Nephron (organoid): ENCODE measurements around the gene SFXN1.
"Not testable (repeated sequence)": the region's sequence is repeated elsewhere in the genome, so short reads cannot be mapped to it uniquely, and the experiment has no call there.

ENCODE experiments used
- H3K27ac Mint-ChIP-seq, 3 experiments: 2 replicates each; pipeline ENCODE4 v1.8.0; 2020; ENCODE audit warnings: mixed read lengths in 3 of 3, mild to moderate bottlenecking in 2 of 3, moderate library complexity in 1 of 3
- H3K27me3 Mint-ChIP-seq: 2 replicates; pipeline ENCODE4 v1.8.0; 2021; ENCODE audit warnings: low read depth, mild to moderate bottlenecking, moderate library complexity, mixed read lengths
- H3K36me3 Mint-ChIP-seq: 2 replicates; pipeline ENCODE4 v1.8.0; 2020; ENCODE audit warnings: low read depth, mixed read lengths
- H3K4me1 Mint-ChIP-seq: 2 replicates; pipeline ENCODE4 v1.8.0; 2020; ENCODE audit warnings: mixed read lengths
- H3K4me3 Mint-ChIP-seq, 3 experiments: 2 replicates each; pipeline ENCODE4 v1.8.0; 2020; ENCODE audit warnings: mild to moderate bottlenecking in 3 of 3, mixed read lengths in 3 of 3, moderate library complexity in 2 of 3
- H3K9me3 Mint-ChIP-seq: 2 replicates; pipeline ENCODE4 v1.8.0; 2020; ENCODE audit warnings: mixed read lengths
- CTCF ChIP-seq, 3 experiments: fragments of 200-600 bp; sonication (generic); IDR thresholded peaks; one replicate each; pipeline ENCODE4 v1.5.0; 2021; ENCODE audit warnings: antibody characterized with exemption in 3 of 3; ENCODE audit not compliant: unreplicated experiment in 3 of 3

Gene SFXN1

GRCh38 chr5:175531361-175531760, 53.0 kb downstream of the SFXN1 start:
- Mint-ChIP-seq H3K9me3 (no peaks in the 10 kb centered on the region), H3K4me1 (no peaks in the 10 kb centered on the region), H3K4me3 (no peak overlapping the region), H3K27ac (no peak overlapping the region), H3K27me3 (peaks cover 7% of the 10 kb centered on the region), H3K36me3 (peaks cover 27% of the 10 kb centered on the region)
- no peak for TF ChIP-seq CTCF (IDR thresholded peaks at IDR 0.05; ENCODE audit: unreplicated experiment in 3 of 3)

GRCh38 chr5:175534070-175534932, 55.9 kb downstream of the SFXN1 start:
- peak overlapping the region in 2 of 3 experiments; percentile 54 to 63 for H3K4me3 Mint-ChIP-seq
- peaks cover 7% of the 10 kb centered on the region for H3K36me3 Mint-ChIP-seq
- H3K27me3 Mint-ChIP-seq = peaks cover 7% of the 10 kb centered on the region
- H3K9me3 Mint-ChIP-seq = no peaks in the 10 kb centered on the region
- H3K27ac Mint-ChIP-seq = no peak overlapping the region
- no peaks in the 10 kb centered on the region for H3K4me1 Mint-ChIP-seq
- TF ChIP-seq CTCF (IDR thresholded peaks at IDR 0.05; ENCODE audit: unreplicated experiment in 3 of 3) = peak; percentile 98 to 100 (median 99)

- H3K27me3 Mint-ChIP-seq, H3K9me3 Mint-ChIP-seq, H3K36me3 Mint-ChIP-seq, H3K27ac Mint-ChIP-seq, H3K4me3 Mint-ChIP-seq, H3K4me1 Mint-ChIP-seq: not testable (repeated sequence)
These were observed 57.0 kb downstream of the SFXN1 start for GRCh38 chr5:175535331-175535730.

GRCh38 chr5:175535796-175536195, 57.4 kb downstream of the SFXN1 start:
- TF ChIP-seq CTCF (IDR thresholded peaks at IDR 0.05; ENCODE audit: unreplicated experiment in 3 of 3) = no peak
- Mint-ChIP-seq H3K27me3 (peaks cover 10% of the 10 kb centered on the region), H3K4me1 (no peaks in the 10 kb centered on the region), H3K4me3 (no peak overlapping the region), H3K27ac (no peak overlapping the region), H3K36me3 (no peaks in the 10 kb centered on the region), H3K9me3 (no peaks in the 10 kb centered on the region)

- H3K27ac Mint-ChIP-seq = no peak overlapping the region
- no peak for TF ChIP-seq CTCF (IDR thresholded peaks at IDR 0.05; ENCODE audit: unreplicated experiment in 3 of 3)
- H3K36me3 Mint-ChIP-seq = no peaks in the 10 kb centered on the region
- no peaks in the 10 kb centered on the region for H3K9me3 Mint-ChIP-seq
- no peak overlapping the region for H3K4me3 Mint-ChIP-seq
- peaks cover 21% of the 10 kb centered on the region for H3K27me3 Mint-ChIP-seq
- H3K4me1 Mint-ChIP-seq = no peaks in the 10 kb centered on the region
These were observed 60.2 kb downstream of the SFXN1 start for GRCh38 chr5:175538576-175538975.

- H3K27me3 Mint-ChIP-seq = peaks cover 15% of the 10 kb centered on the region
- H3K36me3 Mint-ChIP-seq = no peaks in the 10 kb centered on the region
- TF ChIP-seq CTCF (IDR thresholded peaks at IDR 0.05; ENCODE audit: unreplicated experiment in 3 of 3) = no peak
- no peaks in the 10 kb centered on the region for H3K9me3 Mint-ChIP-seq
- no peak overlapping the region for H3K27ac Mint-ChIP-seq
- no peaks in the 10 kb centered on the region for H3K4me1 Mint-ChIP-seq
- no peak overlapping the region for H3K4me3 Mint-ChIP-seq
These were observed 61.6 kb downstream of the SFXN1 start for GRCh38 chr5:175539936-175540335.
